Naive B cell (primary cell): ENCODE measurements around the gene PLEKHG5. TPM values are rescaled to one million over a fixed set of nuclear protein-coding genes. Genes with fewer than 3 reads are reported as not detected.

Experiments
- ATAC-seq, 2 donors: fragments of 150-1000 bp; cut with Tn5 transposase; 2 replicates each; pipeline ENCODE4 v1.10.0; 2021; ENCODE audit warnings: low read depth in 2 of 2, mild to moderate bottlenecking in 2 of 2, moderate library complexity in 2 of 2
- DNase-seq: peaks from one replicate; pipeline ENCODE4 v3.0.0; 2022
- H3K27ac Mint-ChIP-seq, 6 donors: one replicate each; pipeline ENCODE4 v1.8.0; 2020 to 2022; ENCODE audit warnings: mild to moderate bottlenecking in 6 of 6, mixed read lengths in 6 of 6, moderate library complexity in 5 of 6, inconsistent platforms in 2 of 6
- H3K27me3 Mint-ChIP-seq, 3 donors: one replicate each; pipeline ENCODE4 v1.8.0; 2021 to 2022; ENCODE audit warnings: mixed read lengths in 3 of 3, mild to moderate bottlenecking in 1 of 3
- H3K36me3 Mint-ChIP-seq, 2 donors: one replicate each; pipeline ENCODE4 v1.8.0; 2020 to 2022; ENCODE audit warnings: mixed read lengths in 2 of 2, inconsistent platforms in 1 of 2, mild to moderate bottlenecking in 1 of 2
- H3K4me1 Mint-ChIP-seq, 3 donors: one replicate each; pipeline ENCODE4 v1.8.0; 2020 to 2022; ENCODE audit warnings: mixed read lengths in 3 of 3, inconsistent platforms in 1 of 3, mild to moderate bottlenecking in 1 of 3, moderate library complexity in 1 of 3
- H3K4me3 Mint-ChIP-seq, 8 donors: one replicate each; pipeline ENCODE4 v1.8.0; 2020 to 2022; ENCODE audit warnings: mild to moderate bottlenecking in 8 of 8, mixed read lengths in 8 of 8, moderate library complexity in 8 of 8, inconsistent platforms in 2 of 8
- H3K9me3 Mint-ChIP-seq, 7 donors: one replicate each; pipeline ENCODE4 v1.8.0; 2020 to 2022; ENCODE audit warnings: mixed read lengths in 7 of 7, mild to moderate bottlenecking in 5 of 7, inconsistent platforms in 2 of 7, moderate library complexity in 1 of 7
- polyA plus RNA-seq, 6 donors: library from polyadenylated mRNA; unstranded; fragments of 300-500 nt; fragmentation: Illumina TruSeq; gene quantifications; one replicate each; pipeline ENCODE4 v1.2.3, GENCODE V29; 2021; ENCODE audit warnings: low read depth in 6 of 6

PLEKHG5 gene
- polyA plus RNA-seq, 6 donors from 2014 or later: not detected

- no peak for DNase-seq
- no peaks in the 10 kb centered on the region for H3K9me3 Mint-ChIP-seq
- no peaks in the 10 kb centered on the region for H3K36me3 Mint-ChIP-seq
- peaks cover 0 to 14% (median 0%) of the 10 kb centered on the region in 3 donors for H3K27me3 Mint-ChIP-seq
- no peak overlapping the region for H3K27ac Mint-ChIP-seq
- ATAC-seq: no peak
- H3K4me1 Mint-ChIP-seq: peaks cover 0 to 8% (median 2%) of the 10 kb centered on the region in 3 donors
- no peak overlapping the region for H3K4me3 Mint-ChIP-seq
Observed at GRCh38 chr1:6474815-6475282, 16.6 kb downstream of the PLEKHG5 start.

- Mint-ChIP-seq H3K4me3 (no peak overlapping the region), H3K4me1 (peaks cover 0 to 8% (median 2%) of the 10 kb centered on the region in 3 donors)
Observed at GRCh38 chr1:6473974-6474814, 17.3 kb downstream of the PLEKHG5 start.

GRCh38 chr1:6473156-6473555, 18.3 kb downstream of the PLEKHG5 start:
- ATAC-seq (no peak), DNase-seq (no peak)
- Mint-ChIP-seq H3K27ac (no peak overlapping the region), H3K27me3 (peaks cover 0 to 8% (median 0%) of the 10 kb centered on the region in 3 donors), H3K4me3 (no peak overlapping the region), H3K36me3 (no peaks in the 10 kb centered on the region), H3K4me1 (peaks cover 0 to 8% (median 2%) of the 10 kb centered on the region in 3 donors), H3K9me3 (no peaks in the 10 kb centered on the region)

More at GRCh38 chr1:6473974-6474814, 17.3 kb downstream of the PLEKHG5 start:
- H3K27me3 Mint-ChIP-seq: peaks cover 0 to 14% (median 0%) of the 10 kb centered on the region in 3 donors
- no peak for DNase-seq
- no peak for ATAC-seq
- no peaks in the 10 kb centered on the region for H3K9me3 Mint-ChIP-seq
- H3K27ac Mint-ChIP-seq: no peak overlapping the region
- H3K36me3 Mint-ChIP-seq: no peaks in the 10 kb centered on the region

GRCh38 chr1:6472391-6472790, 19.1 kb downstream of the PLEKHG5 start:
- H3K27ac Mint-ChIP-seq: no peak overlapping the region
- H3K36me3 Mint-ChIP-seq: no peaks in the 10 kb centered on the region
- ATAC-seq (no peak), DNase-seq (no peak)
- H3K4me3 Mint-ChIP-seq: no peak overlapping the region
- H3K4me1 Mint-ChIP-seq: peaks cover 0 to 8% (median 2%) of the 10 kb centered on the region in 3 donors
- no peaks in the 10 kb centered on the region for H3K9me3 Mint-ChIP-seq
- H3K27me3 Mint-ChIP-seq: peaks cover 0 to 14% (median 3%) of the 10 kb centered on the region in 3 donors

GRCh38 chr1:6471970-6472368, 19.5 kb downstream of the PLEKHG5 start:
- no peak for ATAC-seq
- H3K36me3 Mint-ChIP-seq: no peaks in the 10 kb centered on the region
- peaks cover 2 to 18% (median 7%) of the 10 kb centered on the region in 3 donors for H3K27me3 Mint-ChIP-seq
- peaks cover 0 to 8% (median 2%) of the 10 kb centered on the region in 3 donors for H3K4me1 Mint-ChIP-seq
- no peak overlapping the region for H3K4me3 Mint-ChIP-seq
- no peaks in the 10 kb centered on the region for H3K9me3 Mint-ChIP-seq
- H3K27ac Mint-ChIP-seq: no peak overlapping the region
- DNase-seq: no peak

GRCh38 chr1:6471086-6471969, 20.1 kb downstream of the PLEKHG5 start:
- Mint-ChIP-seq H3K27ac (no peak overlapping the region), H3K4me1 (peaks cover 0 to 8% (median 2%) of the 10 kb centered on the region in 3 donors), H3K4me3 (no peak overlapping the region), H3K27me3 (peaks cover 4 to 22% (median 10%) of the 10 kb centered on the region in 3 donors), H3K36me3 (no peaks in the 10 kb centered on the region), H3K9me3 (no peaks in the 10 kb centered on the region)
- ATAC-seq: no peak
- no peak for DNase-seq

GRCh38 chr1:6470132-6471085, 21.1 kb downstream of the PLEKHG5 start:
- Mint-ChIP-seq H3K9me3 (no peaks in the 10 kb centered on the region), H3K27me3 (peaks cover 4 to 18% (median 10%) of the 10 kb centered on the region in 3 donors), H3K36me3 (no peaks in the 10 kb centered on the region), H3K4me1 (peaks cover 0 to 3% (median 3%) of the 10 kb centered on the region in 3 donors), H3K27ac (no peak overlapping the region), H3K4me3 (no peak overlapping the region)
- no peak for ATAC-seq
- no peak for DNase-seq

- Mint-ChIP-seq H3K27me3 (peaks cover 15 to 32% (median 25%) of the 10 kb centered on the region in 3 donors), H3K36me3 (no peaks in the 10 kb centered on the region), H3K4me1 (peaks cover 0 to 6% (median 3%) of the 10 kb centered on the region in 3 donors), H3K27ac (no peak overlapping the region), H3K9me3 (no peaks in the 10 kb centered on the region), H3K4me3 (peak overlapping the region in 1 of 8 donors; percentile 76)
- no peak for ATAC-seq
- DNase-seq: no peak
Observed at GRCh38 chr1:6468729-6469461, 22.6 kb downstream of the PLEKHG5 start.

- H3K4me3 Mint-ChIP-seq: no peak overlapping the region
- no peak for ATAC-seq
Observed at GRCh38 chr1:6467744-6468688, 23.5 kb downstream of the PLEKHG5 start.

GRCh38 chr1:6467224-6467623, 24.2 kb downstream of the PLEKHG5 start:
- Mint-ChIP-seq H3K4me1 (peaks cover 0 to 7% (median 3%) of the 10 kb centered on the region in 3 donors), H3K27ac (no peak overlapping the region), H3K36me3 (no peaks in the 10 kb centered on the region), H3K27me3 (peaks cover 24 to 44% (median 38%) of the 10 kb centered on the region in 3 donors), H3K9me3 (peaks cover 0 to 1% (median 0%) of the 10 kb centered on the region in 7 donors), H3K4me3 (no peak overlapping the region)
- ATAC-seq (no peak), DNase-seq (no peak)

More at GRCh38 chr1:6467744-6468688, 23.5 kb downstream of the PLEKHG5 start:
- Mint-ChIP-seq H3K9me3 (no peaks in the 10 kb centered on the region), H3K4me1 (peaks cover 0 to 6% (median 3%) of the 10 kb centered on the region in 3 donors), H3K36me3 (no peaks in the 10 kb centered on the region), H3K27me3 (peaks cover 20 to 36% (median 31%) of the 10 kb centered on the region in 3 donors), H3K27ac (no peak overlapping the region)
- DNase-seq: no peak

- Mint-ChIP-seq H3K9me3 (peaks cover 0 to 1% (median 0%) of the 10 kb centered on the region in 7 donors), H3K4me3 (peak overlapping the region in 1 of 8 donors; percentile 10), H3K36me3 (no peaks in the 10 kb centered on the region)
Observed at GRCh38 chr1:6466751-6467150, 24.7 kb downstream of the PLEKHG5 start.

More at GRCh38 chr1:6466751-6467150, 24.7 kb downstream of the PLEKHG5 start:
- no peak for DNase-seq
- no peak for ATAC-seq
- Mint-ChIP-seq H3K27me3 (peaks cover 25 to 46% (median 42%) of the 10 kb centered on the region in 3 donors), H3K4me1 (peaks cover 0 to 7% (median 3%) of the 10 kb centered on the region in 3 donors), H3K27ac (peak overlapping the region in 1 of 6 donors; percentile 30)
